CD4-positive, alpha-beta T cell (primary cell): ENCODE measurements around the gene CBX2. TPM values are rescaled to one million over a fixed set of nuclear protein-coding genes. Genes with fewer than 3 reads are reported as not detected.

Experiments
- ATAC-seq: fragments of 200-7000 bp; cut with Tn5 transposase; one replicate; pipeline ENCODE4 v1.10.0; 2022; ENCODE audit warnings: mild to moderate bottlenecking; ENCODE audit not compliant: poor library complexity
- CTCF ChIA-PET: fragments of 350-600 bp; sonication (Branson Sonifier 250); formaldehyde crosslinking; loops from one replicate; lab custom pipeline; 2021; ENCODE audit warnings: antibody characterized with exemption, inconsistent platforms; lab: Charles Lee
- POLR2A ChIA-PET: fragments of 350-600 bp; sonication (Branson Sonifier 250); formaldehyde crosslinking; loops from one replicate; lab custom pipeline; 2021; ENCODE audit warnings: antibody characterized with exemption, inconsistent platforms; lab: Charles Lee
- DNase-seq, 14 experiments: peaks; one replicate each; pipeline ENCODE4 v3.0.0-alpha.2; 2013 to 2020; ENCODE audit warnings: mixed read lengths in 2 of 14
- H3K27ac ChIP-seq, 2 donors: one replicate each; pipeline versions ENCODE4 v1.5.1 to v1.7.0; 2013; ENCODE audit warnings: low read length in 2 of 2, low read depth in 1 of 2, mild to moderate bottlenecking in 1 of 2
- H3K27me3 ChIP-seq, 2 experiments: 1 replicate in 1 of 2; 2 replicates in 1 of 2; pipeline versions ENCODE4 v1.6.1 to v1.7.0; 2013; ENCODE audit warnings: low read length in 2 of 2, control low read depth in 1 of 2, mild to moderate bottlenecking in 1 of 2, moderate library complexity in 1 of 2; ENCODE audit not compliant: insufficient read depth in 2 of 2, control insufficient read depth in 1 of 2
- H3K36me3 ChIP-seq: one replicate; pipeline ENCODE4 v1.6.1; 2013; ENCODE audit warnings: low read length, control low read depth; ENCODE audit not compliant: insufficient read depth
- H3K4me1 ChIP-seq: one replicate; pipeline ENCODE4 v1.6.1; 2013; ENCODE audit warnings: low read length, control low read depth; ENCODE audit not compliant: insufficient read depth
- H3K4me3 ChIP-seq: one replicate; pipeline ENCODE4 v1.5.1; 2013; ENCODE audit warnings: mild to moderate bottlenecking, low read length, moderate library complexity
- H3K9me3 ChIP-seq, 2 experiments: 1 replicate in 1 of 2; 2 replicates in 1 of 2; pipeline versions ENCODE4 v1.6.1 to v1.7.0; 2013; ENCODE audit warnings: low read length in 2 of 2, mild to moderate bottlenecking in 2 of 2, control low read depth in 1 of 2, moderate library complexity in 1 of 2; ENCODE audit not compliant: control insufficient read depth in 1 of 2, insufficient read depth in 1 of 2
- H3K27ac Mint-ChIP-seq: one replicate; pipeline ENCODE4 v1.8.0; 2020; ENCODE audit warnings: mixed read lengths
- H3K27me3 Mint-ChIP-seq: one replicate; pipeline ENCODE4 v1.8.0; 2021; ENCODE audit warnings: mixed read lengths
- H3K36me3 Mint-ChIP-seq: one replicate; pipeline ENCODE4 v1.8.0; 2021; ENCODE audit warnings: low read depth, mixed read lengths
- H3K4me1 Mint-ChIP-seq: one replicate; pipeline ENCODE4 v1.8.0; 2021; ENCODE audit warnings: low read depth, mixed read lengths
- H3K4me3 Mint-ChIP-seq: one replicate; pipeline ENCODE4 v1.8.0; 2020; ENCODE audit warnings: mild to moderate bottlenecking, mixed read lengths
- H3K9me3 Mint-ChIP-seq: one replicate; pipeline ENCODE4 v1.8.0; 2020; ENCODE audit warnings: mixed read lengths
- CTCF ChIP-seq: fragments of 200-600 bp; IDR thresholded peaks from one replicate; pipeline ENCODE4 v1.8.0; 2022; ENCODE audit warnings: antibody characterized with exemption, mild to moderate bottlenecking
- intact Hi-C, 2 experiments: fragments of 100-400 bp; cut with DNase I in 1 of 2; cut with micrococcal nuclease in 1 of 2; formaldehyde crosslinking; loops; one replicate each; pipeline versions ENCODE4 v1.15.1 to v1.9.0; 2023 to 2025; cut with DNase I, micrococcal nuclease
- total RNA-seq, 174 experiments: library from RNA in 2 of 174; stranded (reverse) in 2 of 174; gene quantifications; one replicate each; pipeline ENCODE4 v1.2.3 and lab custom pipeline; 2021 to 2026

Gene CBX2
- total RNA-seq, 2 experiments from 2014 or later, result 0.31 TPM; not detected in 1

- Mint-ChIP-seq H3K36me3 (no peaks in the 10 kb centered on the region), H3K4me1 (peaks cover 19% of the 10 kb centered on the region), H3K27ac (no peak overlapping the region), H3K27me3 (peaks cover 69% of the 10 kb centered on the region), H3K9me3 (no peaks in the 10 kb centered on the region), H3K4me3 (no peak overlapping the region)
- no peaks in the 10 kb centered on the region for H3K36me3 ChIP-seq
- intact Hi-C loops, result loop anchor here in 1 of 2 experiments (5.0 kb wide), 2 partner anchors 48 to 63 kb away; partner anchors contain the start of gene CBX8
- CTCF ChIA-PET, result no interaction called here
- H3K27me3 ChIP-seq, result peaks cover 44 to 54% of the 10 kb centered on the region in 2 experiments
- peaks cover 28% of the 10 kb centered on the region for H3K4me1 ChIP-seq
- POLR2A ChIA-PET, result interaction anchor here (0.8 kb wide), 1 partner anchor 47 kb away, joined by 3 read pairs; the partner anchor contains the start of gene CBX8
- no peak overlapping the region for H3K27ac ChIP-seq
- H3K4me3 ChIP-seq, result no peak overlapping the region
- TF ChIP-seq CTCF, result no peak
- no peak for DNase-seq
- H3K9me3 ChIP-seq, result peaks cover 0 to 5% of the 10 kb centered on the region in 2 experiments
- ATAC-seq, result no peak
Observed at GRCh38 chr17:79749156-79749815, 28.7 kb upstream of the CBX2 start.

- intact Hi-C loops, result loop anchor here in 1 of 2 experiments (5.0 kb wide), 2 partner anchors 47 to 62 kb away; partner anchors contain the start of gene CBX8
- no peaks in the 10 kb centered on the region for H3K9me3 Mint-ChIP-seq
- Histone ChIP-seq H3K27ac (no peak overlapping the region), H3K4me3 (no peak overlapping the region), H3K4me1 (peaks cover 28% of the 10 kb centered on the region), H3K36me3 (no peaks in the 10 kb centered on the region), H3K27me3 (peaks cover 44 to 54% of the 10 kb centered on the region in 2 experiments), H3K9me3 (peaks cover 0 to 5% of the 10 kb centered on the region in 2 experiments)
- peaks cover 74% of the 10 kb centered on the region for H3K27me3 Mint-ChIP-seq
- ChIA-PET CTCF (no interaction called here), POLR2A (no interaction called here)
- H3K4me3 Mint-ChIP-seq, result no peak overlapping the region
- H3K27ac Mint-ChIP-seq, result no peak overlapping the region
- no peak for TF ChIP-seq CTCF
- peaks cover 19% of the 10 kb centered on the region for H3K4me1 Mint-ChIP-seq
- H3K36me3 Mint-ChIP-seq, result no peaks in the 10 kb centered on the region
- DNase-seq, result no peak
- ATAC-seq, result no peak
Observed at GRCh38 chr17:79749958-79750357, 28.0 kb upstream of the CBX2 start.

GRCh38 chr17:79750650-79751545 is 27.1 kb upstream of the CBX2 start:
- ATAC-seq, result no peak
- H3K4me3 Mint-ChIP-seq, result no peak overlapping the region
- ChIA-PET CTCF (interaction anchor here (1.1 kb wide), 1 partner anchor 9 kb away, joined by 5 read pairs; no protein-coding TSS in a partner anchor), POLR2A (no interaction called here)
- intact Hi-C loops, result no loop called here
- Histone ChIP-seq H3K4me1 (peaks cover 21% of the 10 kb centered on the region), H3K9me3 (peaks cover 0 to 5% of the 10 kb centered on the region in 2 experiments), H3K27ac (no peak overlapping the region), H3K4me3 (no peak overlapping the region), H3K36me3 (no peaks in the 10 kb centered on the region), H3K27me3 (peaks cover 40 to 57% of the 10 kb centered on the region in 2 experiments)
- H3K4me1 Mint-ChIP-seq, result peaks cover 11% of the 10 kb centered on the region
- peaks cover 68% of the 10 kb centered on the region for H3K27me3 Mint-ChIP-seq
- H3K36me3 Mint-ChIP-seq, result no peaks in the 10 kb centered on the region
- no peak for TF ChIP-seq CTCF
- H3K9me3 Mint-ChIP-seq, result no peaks in the 10 kb centered on the region
- no peak for DNase-seq
- no peak overlapping the region for H3K27ac Mint-ChIP-seq
